ENCODE measurements around the gene GRB7.

The GRB7 gene

GRCh38 chr17:39775031-39775430 is 37.3 kb downstream of the GRB7 start:
- DNase-seq = peak; percentile 50

GRCh38 chr17:39776252-39776651 is 38.5 kb downstream of the GRB7 start:
- peak; percentile 60 for DNase-seq

GRCh38 chr17:39777534-39778365 is 40.0 kb downstream of the GRB7 start:
- DNase-seq = peak; percentile 65

GRCh38 chr17:39781031-39781860 is 43.5 kb downstream of the GRB7 start:
- DNase-seq = peak; percentile 46

- DNase-seq = no peak
Observed at GRCh38 chr17:39781861-39782213, 44.1 kb downstream of the GRB7 start.

GRCh38 chr17:39782481-39782880 is 44.7 kb downstream of the GRB7 start:
- DNase-seq = no peak

GRCh38 chr17:39782980-39783379 is 45.2 kb downstream of the GRB7 start:
- DNase-seq = no peak

- no peak for DNase-seq
Observed at GRCh38 chr17:39787041-39787440, 49.3 kb downstream of the GRB7 start.

GRCh38 chr17:39787743-39788484 is 50.2 kb downstream of the GRB7 start:
- DNase-seq = no peak

- DNase-seq = peak; percentile 64
Observed at GRCh38 chr17:39791111-39791992, 53.6 kb downstream of the GRB7 start.

- no peak for DNase-seq
Observed at GRCh38 chr17:39792526-39793221, 54.9 kb downstream of the GRB7 start.

GRCh38 chr17:39793301-39793872 is 55.6 kb downstream of the GRB7 start:
- no peak for DNase-seq

- peak; percentile 60 for DNase-seq
Observed at GRCh38 chr17:39794249-39794970, 56.7 kb downstream of the GRB7 start.

Data from CD4-positive, alpha-beta T cell treated with Interleukin-21 for 1 hour (primary cell).